Activated CD8-positive, alpha-beta memory T cell treated with anti-CD3 and anti-CD28 coated beads, Interleukin-2, amount 10 ng/mL, durations not matched to agents 7 days and 5 days (primary cell): Measurements from ENCODE around the gene PDE11A. TPM values are rescaled to one million over a fixed set of nuclear protein-coding genes. Genes with fewer than 3 reads are reported as not detected.

Source experiments
- ATAC-seq: fragments of 150-1000 bp; cut with Tn5 transposase; one replicate; pipeline ENCODE4 v1.10.0; 2021; ENCODE audit warnings: moderate library complexity
- CTCF ChIA-PET: fragments of 350-600 bp; sonication (Branson Sonifier 250); formaldehyde crosslinking; loops from one replicate; lab custom pipeline; 2021; ENCODE audit warnings: antibody characterized with exemption; lab: Charles Lee
- DNase-seq: peaks from one replicate; pipeline ENCODE4 v3.0.0-alpha.2; 2020
- H3K27ac Mint-ChIP-seq: one replicate; pipeline ENCODE4 v1.8.0; 2021; ENCODE audit warnings: mild to moderate bottlenecking, mixed read lengths
- H3K27me3 Mint-ChIP-seq: one replicate; pipeline ENCODE4 v1.8.0; 2021; ENCODE audit warnings: mixed read lengths
- H3K36me3 Mint-ChIP-seq: one replicate; pipeline ENCODE4 v1.8.0; 2021; ENCODE audit warnings: mild to moderate bottlenecking, mixed read lengths
- H3K4me1 Mint-ChIP-seq: one replicate; pipeline ENCODE4 v1.8.0; 2021; ENCODE audit warnings: mixed read lengths
- H3K4me3 Mint-ChIP-seq: one replicate; pipeline ENCODE4 v1.8.0; 2021; ENCODE audit warnings: mild to moderate bottlenecking, moderate library complexity, mixed read lengths
- H3K9me3 Mint-ChIP-seq: one replicate; pipeline ENCODE4 v1.8.0; 2022; ENCODE audit warnings: low read depth, mixed read lengths
- total RNA-seq, 2 experiments: library from RNA; stranded (reverse); gene quantifications; one replicate each; pipeline ENCODE4 v1.2.3, GENCODE V29; 2021

The PDE11A gene
- total RNA-seq, 2 experiments from 2014 or later = not detected

GRCh38 chr2:177579486-177580036 lies 493.0 kb downstream of the PDE11A start:
- Mint-ChIP-seq H3K9me3 (peaks cover 2% of the 10 kb centered on the region), H3K27ac (no peak overlapping the region), H3K27me3 (peaks cover under 1% of the 10 kb centered on the region), H3K36me3 (no peaks in the 10 kb centered on the region), H3K4me3 (no peak overlapping the region), H3K4me1 (no peaks in the 10 kb centered on the region)
- CTCF ChIA-PET = interaction anchor here (1.3 kb wide), 1 partner anchor 64 kb away, joined by 3 read pairs; no protein-coding TSS in a partner anchor
- ATAC-seq (no peak), DNase-seq (no peak)

- no peaks in the 10 kb centered on the region for H3K4me1 Mint-ChIP-seq
- CTCF ChIA-PET = no interaction called here
- no peak for DNase-seq
- H3K27me3 Mint-ChIP-seq = peaks cover 6% of the 10 kb centered on the region
- H3K36me3 Mint-ChIP-seq = no peaks in the 10 kb centered on the region
- H3K27ac Mint-ChIP-seq = no peak overlapping the region
- no peak for ATAC-seq
- peaks cover 2% of the 10 kb centered on the region for H3K9me3 Mint-ChIP-seq
- H3K4me3 Mint-ChIP-seq = no peak overlapping the region
Measured at GRCh38 chr2:177578454-177578853, 494.1 kb downstream of the PDE11A start.

DNA sequence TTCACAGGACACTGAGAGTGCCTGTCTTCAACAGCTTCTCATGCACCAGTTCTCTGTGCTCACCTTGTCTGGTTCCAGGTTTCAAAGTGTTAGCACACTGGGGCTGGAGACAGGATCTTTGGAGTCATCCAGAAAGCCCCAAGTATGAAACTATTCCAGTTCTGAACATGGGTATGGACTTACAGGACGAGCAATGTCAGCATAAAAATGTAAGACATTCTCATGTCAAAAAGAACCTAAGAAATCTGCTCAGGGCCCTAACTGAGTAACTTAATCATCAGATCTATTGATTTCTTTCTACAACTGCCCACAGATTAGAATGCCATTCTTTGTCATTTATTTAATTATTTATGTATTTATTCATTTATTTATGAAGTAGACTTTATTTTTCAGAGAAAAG lies 495.5 kb downstream of the PDE11A start:
- no peak for DNase-seq
- H3K4me3 Mint-ChIP-seq = no peak overlapping the region
- peaks cover 11% of the 10 kb centered on the region for H3K27me3 Mint-ChIP-seq
- H3K27ac Mint-ChIP-seq = no peak overlapping the region
- H3K9me3 Mint-ChIP-seq = peaks cover 2% of the 10 kb centered on the region
- H3K4me1 Mint-ChIP-seq = no peaks in the 10 kb centered on the region
- CTCF ChIA-PET = no interaction called here
- H3K36me3 Mint-ChIP-seq = no peaks in the 10 kb centered on the region
- no peak for ATAC-seq

GRCh38 chr2:177575358-177575757 lies 497.2 kb downstream of the PDE11A start:
- ATAC-seq (no peak), DNase-seq (no peak)
- H3K4me3 Mint-ChIP-seq = no peak overlapping the region
- H3K9me3 Mint-ChIP-seq = no peaks in the 10 kb centered on the region
- no peak overlapping the region for H3K27ac Mint-ChIP-seq
- CTCF ChIA-PET = no interaction called here
- H3K36me3 Mint-ChIP-seq = no peaks in the 10 kb centered on the region
- no peaks in the 10 kb centered on the region for H3K4me1 Mint-ChIP-seq
- H3K27me3 Mint-ChIP-seq = peaks cover 11% of the 10 kb centered on the region

DNA sequence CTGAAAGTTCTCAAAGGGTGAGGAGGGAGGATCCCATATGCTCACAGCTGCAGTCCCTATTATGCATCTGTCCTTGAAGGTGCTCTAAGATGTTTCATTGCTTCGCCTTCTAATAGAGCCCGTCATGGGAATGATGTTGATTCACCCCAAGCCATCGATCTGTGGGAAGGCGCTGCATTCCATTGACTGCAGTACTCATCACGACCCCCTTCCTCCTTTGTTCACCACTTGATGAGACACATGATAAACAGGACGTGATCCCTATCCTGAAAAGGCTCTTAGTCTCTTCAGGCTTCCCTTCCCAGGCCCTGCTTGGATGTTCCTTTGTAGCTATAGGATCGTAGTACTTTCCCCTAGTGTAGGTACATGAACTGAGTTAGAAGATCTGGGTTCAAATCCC lies 498.2 kb downstream of the PDE11A start:
- Mint-ChIP-seq H3K27me3 (peaks cover 11% of the 10 kb centered on the region), H3K27ac (no peak overlapping the region), H3K4me1 (no peaks in the 10 kb centered on the region), H3K36me3 (no peaks in the 10 kb centered on the region), H3K4me3 (no peak overlapping the region), H3K9me3 (no peaks in the 10 kb centered on the region)
- CTCF ChIA-PET = no interaction called here
- DNase-seq (no peak), ATAC-seq (no peak)

Other genes starting within 250 kb of the PDE11A start
- gene RBM45, start 39.7 kb upstream of the PDE11A start, total RNA-seq = 10 to 100 TPM; 15.8 to 16.6 TPM
- gene OSBPL6, start 121.7 kb upstream of the PDE11A start, total RNA-seq = 1 to 10 TPM in 1 of 2 experiments, under 1 TPM in 1; 0.73 to 2.9 TPM